Fibroblast of villous mesenchyme (primary cell): ENCODE data around the gene CLEC5A. TPM values are rescaled to one million over a fixed set of nuclear protein-coding genes. Genes with fewer than 3 reads are reported as not detected.
"Not testable (repeated sequence)": the region's sequence is repeated elsewhere in the genome, so short reads cannot be mapped to it uniquely, and the experiment has no call there.

Experiments used
- DNase-seq: peaks from one replicate; pipeline ENCODE4 v3.0.0-alpha.2; 2010; ENCODE audit warnings: low read depth
- H3K4me3 ChIP-seq: 2 replicates; pipeline ENCODE4 v1.5.1; 2011; ENCODE audit warnings: low read depth, mild to moderate bottlenecking, low read length
- CTCF ChIP-seq: IDR thresholded peaks from 2 replicates; pipeline ENCODE4 v1.5.1; 2012; ENCODE audit warnings: low read depth, mild to moderate bottlenecking, low read length; ENCODE audit not compliant: insufficient read depth
- total RNA-seq: library from RNA; depleted of rRNA; stranded (reverse); fragments of >200 nt; gene quantifications from 2 replicates; pipeline ENCODE4 v1.2.3, GENCODE V29; 2012

CLEC5A gene
- not detected in 2 replicates for total RNA-seq

GRCh38 chr7:141946796-141947195, at the start of gene CLEC5A:
Gene CLEC5A (minus strand): TSS chr7:141946974. CDS start chr7:141946292, 682 bp downstream.
- H3K4me3 ChIP-seq, result no peak within 1 kb of the TSS
- no peak for DNase-seq
- TF ChIP-seq CTCF, result no peak

DNA sequence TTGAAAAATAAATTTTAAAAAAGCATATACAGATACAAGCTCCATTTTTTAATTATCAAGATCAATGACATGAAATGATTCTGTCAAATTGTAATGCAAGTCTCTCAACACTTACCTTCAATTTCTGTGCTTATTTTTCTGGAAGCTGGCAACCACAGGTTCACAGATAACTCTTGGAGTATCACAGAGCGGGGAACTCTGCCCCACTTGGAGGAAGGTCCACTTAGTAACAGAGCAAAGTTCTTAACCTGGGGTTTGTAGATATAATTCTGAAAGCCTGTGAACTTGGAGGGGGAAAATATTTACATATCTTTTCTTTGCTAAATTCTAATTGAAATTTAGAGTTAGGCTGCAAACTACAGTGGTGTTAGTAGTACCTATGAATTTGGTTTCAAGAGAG, 46.6 kb upstream of the CLEC5A start:
- DNase-seq, result no peak
- no peak overlapping the region for H3K4me3 ChIP-seq
- TF ChIP-seq CTCF, result no peak

DNA sequence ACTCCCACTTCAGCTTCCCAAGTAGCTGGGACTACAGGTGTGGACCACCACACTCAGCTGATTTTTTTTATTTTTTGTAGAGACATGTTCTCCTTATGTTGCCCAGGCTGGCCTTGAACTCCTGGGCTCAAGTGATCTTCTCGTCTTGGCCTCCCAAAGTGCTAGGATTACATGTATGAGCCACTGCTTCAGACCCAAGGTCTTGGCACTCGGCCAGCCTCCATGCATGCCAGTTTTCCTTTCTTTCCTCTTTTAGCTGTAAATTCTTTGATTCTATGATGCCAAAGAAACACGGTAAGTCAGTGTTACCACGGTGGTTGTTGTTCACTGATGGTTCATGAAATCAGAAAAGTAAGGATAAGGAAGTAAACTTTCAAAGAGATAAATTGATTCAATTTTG, 45.9 kb upstream of the CLEC5A start:
- H3K4me3 ChIP-seq, result no peak overlapping the region
- TF ChIP-seq CTCF, result no peak
- no peak for DNase-seq

DNA sequence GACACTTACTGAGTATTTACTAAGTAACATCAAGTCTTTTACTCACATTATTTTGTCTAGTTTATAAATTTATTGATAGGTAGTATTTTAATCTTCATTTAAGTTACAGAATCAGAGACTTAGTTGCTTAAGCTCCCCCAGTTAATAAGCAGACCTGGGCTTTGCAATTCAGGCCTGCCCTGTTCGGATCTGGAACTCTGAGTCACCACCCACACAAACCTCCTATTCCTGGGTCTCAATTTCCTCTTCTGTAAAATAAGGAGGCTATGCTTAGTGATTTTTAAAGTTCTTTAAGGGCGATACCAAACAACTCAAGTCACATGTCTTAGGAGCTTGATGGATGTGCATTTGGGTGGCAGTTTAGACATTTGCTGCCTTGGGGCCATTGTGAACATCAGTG, 45.4 kb upstream of the CLEC5A start:
- no peak for TF ChIP-seq CTCF
- no peak for DNase-seq
- no peak overlapping the region for H3K4me3 ChIP-seq

DNA sequence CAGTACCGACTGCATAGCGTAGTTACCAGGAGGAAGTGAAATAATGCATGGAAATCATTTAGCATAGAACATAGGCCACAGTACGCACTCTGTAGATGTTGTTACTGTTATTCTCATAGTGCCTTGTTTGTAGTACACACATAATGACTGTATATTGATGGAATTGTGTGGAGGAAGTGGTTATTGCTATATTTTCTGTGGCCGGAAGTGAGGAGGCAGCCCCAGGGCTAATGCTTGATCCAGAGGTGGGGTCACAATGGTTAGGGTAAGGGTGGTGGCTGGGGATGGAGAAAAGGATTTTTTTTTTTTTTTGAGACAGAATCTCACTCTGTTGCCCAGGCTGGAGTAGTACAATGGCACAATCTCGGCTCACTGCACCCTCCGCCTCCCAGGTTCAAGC, 44.4 kb upstream of the CLEC5A start:
- no peak for DNase-seq
- no peak overlapping the region for H3K4me3 ChIP-seq
- no peak for TF ChIP-seq CTCF

DNA sequence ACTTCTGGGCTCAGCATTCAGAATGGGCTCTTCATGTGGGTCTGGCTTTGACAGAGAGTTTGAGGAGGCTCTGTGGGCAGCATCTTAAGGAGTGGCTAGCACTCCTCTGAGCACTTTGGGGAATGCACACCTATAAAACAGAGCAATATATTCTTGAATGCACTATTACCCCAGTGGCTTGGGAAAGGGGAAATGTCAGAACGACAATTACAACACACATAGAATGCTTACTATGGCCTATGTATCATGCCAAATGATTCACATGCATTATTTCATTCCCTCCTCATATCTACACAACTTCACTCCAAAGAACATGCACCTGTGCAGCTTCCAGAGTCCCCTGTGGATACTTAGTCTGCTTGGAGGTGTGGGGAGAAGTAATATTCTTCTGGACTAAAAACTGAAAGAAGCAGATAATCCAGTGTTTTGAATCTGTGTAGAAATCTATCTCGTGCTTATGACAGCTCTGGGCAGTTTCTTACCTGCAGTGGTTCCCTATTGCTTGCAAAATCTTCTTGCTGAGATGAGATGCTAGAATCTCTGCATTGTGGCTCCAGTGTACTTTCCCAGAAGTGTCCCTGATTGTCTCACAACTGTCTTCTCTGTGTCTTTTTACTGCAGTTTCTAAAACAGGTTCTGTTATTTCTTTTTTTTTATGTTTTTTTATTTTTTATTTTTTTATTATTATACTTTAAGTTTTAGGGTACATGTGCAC, 43.4 kb upstream of the CLEC5A start:
- TF ChIP-seq CTCF, result no peak
- no peak overlapping the region for H3K4me3 ChIP-seq
- DNase-seq, result no peak

DNA sequence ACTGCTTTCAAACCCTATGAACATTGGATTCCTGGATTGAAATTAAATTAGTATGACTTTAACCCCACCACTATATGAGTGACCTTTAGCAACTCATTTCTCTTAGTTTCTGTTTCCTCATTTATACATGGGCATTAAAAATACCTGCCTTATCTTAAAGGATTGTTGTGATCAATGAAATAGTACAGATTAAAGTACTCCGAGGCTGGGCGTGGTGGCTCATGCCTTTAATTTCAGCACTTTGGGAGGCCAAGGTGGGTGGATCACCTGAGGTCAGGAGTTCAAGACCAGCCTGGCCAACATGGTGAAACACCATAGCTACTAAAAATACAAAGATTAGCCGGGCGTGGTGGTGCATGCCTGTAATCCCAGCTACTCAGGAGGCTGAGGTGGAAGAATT, 41.0 kb upstream of the CLEC5A start:
- DNase-seq, H3K4me3 ChIP-seq: not testable (repeated sequence)
